ENCODE data around the gene KLHL1. TPM values are rescaled to one million over a fixed set of nuclear protein-coding genes. Genes with fewer than 3 reads are reported as not detected.

KLHL1 gene
- total RNA-seq, 1 experiment from 2014 or later: not detected

- ATAC-seq: peak; percentile 87
- no TSS peak for BruUV-seq (replicated peaks)
- DNase-seq (ENCODE audit: low read depth, low spot score): peak; percentile 45
Observed at GRCh38 chr13:69857183-69857821, 250.9 kb downstream of the KLHL1 start.

More at GRCh38 chr13:69857183-69857821, 250.9 kb downstream of the KLHL1 start:
- ChIA-PET RAD21 (ENCODE audit: low non-redundant PET in 1 of 2, low total read pairs in 2 of 2, uncharacterized antibody in 2 of 2, unreplicated experiment in 2 of 2) (no interaction called here), POLR2A (no interaction called here), CTCF (no interaction called here)
- Histone ChIP-seq H4K20me1 (ENCODE audit: insufficient read depth) (no peaks in the 10 kb centered on the region), H3K79me2 (ENCODE audit: insufficient read depth, low read length) (no peaks in the 10 kb centered on the region), H2AFZ (ENCODE audit: low read depth, low read length, poor library complexity, severe bottlenecking) (no peak overlapping the region), H3K9me3 (ENCODE audit: control insufficient read depth in 1 of 2, insufficient read depth in 1 of 2, low read depth in 1 of 2, low read length in 2 of 2) (0 out of 4 replicates have a peak, but pooled peaks cover 0 to 3% of the 10 kb centered on the region in 2 experiments), H3K27ac (ENCODE audit: low read depth, low read length) (no peak overlapping the region), H3K36me3 (ENCODE audit: control insufficient read depth in 1 of 2, insufficient read depth in 2 of 2, low read length in 2 of 2) (no peaks in the 10 kb centered on the region), H3K27me3 (ENCODE audit: insufficient read depth, low read length) (no peaks in the 10 kb centered on the region), H3K9me2 (ENCODE audit: insufficient read depth) (no peaks in the 10 kb centered on the region), H3K4me3 (replicated peaks in 1 of 2; ENCODE audit: low read depth in 1 of 2, low read length in 2 of 2) (no peak overlapping the region), H3K9ac (ENCODE audit: low read length) (no peak overlapping the region), H3K4me1 (ENCODE audit: control insufficient read depth in 1 of 2, insufficient read depth in 2 of 2, low read length in 2 of 2) (no peaks in the 10 kb centered on the region), H3K4me2 (ENCODE audit: low read length) (no peak overlapping the region)
- TF ChIP-seq RAD21 (IDR thresholded peaks at IDR 0.05; ENCODE audit: low read depth): peak; percentile 64
- no peak for TF ChIP-seq EZH2 (IDR thresholded peaks at IDR 0.05)
- no peak for TF ChIP-seq REST (IDR thresholded peaks at IDR 0.05; ENCODE audit: low read depth)
- no peak for TF ChIP-seq CEBPB (IDR thresholded peaks at IDR 0.05; ENCODE audit: low read depth)
- TF ChIP-seq POLR2A (IDR thresholded peaks at IDR 0.05; ENCODE audit: borderline replicate concordance, extremely low read depth, insufficient read depth, insufficient read length): no peak
- TF ChIP-seq CTCF (IDR thresholded peaks at IDR 0.05 in 2 of 3, conservative IDR thresholded peaks at IDR 0.05 in 1 of 3; ENCODE audit: borderline replicate concordance in 1 of 3, insufficient read depth in 1 of 3, low read depth in 2 of 3, low read length in 2 of 3): peak; percentile 30 to 81 (median 44); a peak in 4 of 6 replicates
- no peak for TF ChIP-seq POLR2AphosphoS5 (IDR thresholded peaks at IDR 0.05; ENCODE audit: low read depth, low read length)
- TF ChIP-seq CBX3 (IDR thresholded peaks at IDR 0.05; ENCODE audit: low read depth): no peak
- TF ChIP-seq SP1 (IDR thresholded peaks at IDR 0.05; ENCODE audit: low read depth): no peak
- no peak for TF ChIP-seq MAX (IDR thresholded peaks at IDR 0.05)
- TF ChIP-seq ZBTB33 (IDR thresholded peaks at IDR 0.05; ENCODE audit: extremely low read depth, insufficient replicate concordance, low read length): no peak
- TF ChIP-seq EGR1 (IDR thresholded peaks at IDR 0.05; ENCODE audit: low read depth): no peak
- no peak for TF ChIP-seq ZFX (IDR thresholded peaks at IDR 0.05)
- no peak for TF ChIP-seq SIN3A (IDR thresholded peaks at IDR 0.05; ENCODE audit: low read depth)
- TF ChIP-seq JUND (IDR thresholded peaks at IDR 0.05): no peak
- intact Hi-C loops (cut with micrococcal nuclease): loop anchor here (1.0 to 10.0 kb wide), 3 partner anchors 283 to 710 kb away; no protein-coding TSS in a partner anchor

Measured in HCT116 (cell line).